ENCODE measurements around the gene CEP350. TPM values are rescaled to one million over a fixed set of nuclear protein-coding genes. Genes with fewer than 3 reads are reported as not detected.

The CEP350 gene
- total RNA-seq, 3 donors from 2014 or later = 79.0 to 124 (median 95.0) TPM

GRCh38 chr1:179968994-179969919 lies 14.6 kb downstream of the CEP350 start:
- peak overlapping the region in 1 of 3 donors; percentile 24 for H3K4me3 ChIP-seq
- H3K36me3 ChIP-seq = no peaks in the 10 kb centered on the region
- peak overlapping the region; percentile 65 to 85 for H3K27ac ChIP-seq
- H3K27me3 ChIP-seq = no peaks in the 10 kb centered on the region
- TF ChIP-seq POLR2A (IDR thresholded peaks at IDR 0.05) (no peak), POLR2AphosphoS5 (IDR thresholded peaks at IDR 0.05) (no peak), CTCF (IDR thresholded peaks at IDR 0.05) (no peak)
- intact Hi-C loops (cut with DNase I; ENCODE audit: low total_unique reads) = no loop called here
- DNase-seq (ENCODE audit: low spot score in 2 of 2) = no peak
- H3K9me3 ChIP-seq = no peaks in the 10 kb centered on the region
- peaks cover 0 to 5% of the 10 kb centered on the region in 2 donors for H3K4me1 ChIP-seq

GRCh38 chr1:179969962-179970361 lies 15.4 kb downstream of the CEP350 start:
- DNase-seq (ENCODE audit: low spot score in 2 of 2) = no peak
- H3K4me1 ChIP-seq = peaks cover 0 to 5% of the 10 kb centered on the region in 2 donors
- TF ChIP-seq CTCF (IDR thresholded peaks at IDR 0.05) = no peak
- TF ChIP-seq POLR2A (IDR thresholded peaks at IDR 0.05) = no peak
- no peak for TF ChIP-seq POLR2AphosphoS5 (IDR thresholded peaks at IDR 0.05)
- intact Hi-C loops (cut with DNase I; ENCODE audit: low total_unique reads) = no loop called here
- H3K27me3 ChIP-seq = no peaks in the 10 kb centered on the region
- H3K4me3 ChIP-seq = no peak overlapping the region
- no peaks in the 10 kb centered on the region for H3K9me3 ChIP-seq
- H3K36me3 ChIP-seq = no peaks in the 10 kb centered on the region
- H3K27ac ChIP-seq = peak overlapping the region; percentile 65 to 85

- H3K9me3 ChIP-seq = no peaks in the 10 kb centered on the region
- H3K27me3 ChIP-seq = no peaks in the 10 kb centered on the region
- intact Hi-C loops (cut with DNase I; ENCODE audit: low total_unique reads) = no loop called here
- H3K36me3 ChIP-seq = no peaks in the 10 kb centered on the region
- no peak for TF ChIP-seq CTCF (IDR thresholded peaks at IDR 0.05)
- no peak for TF ChIP-seq POLR2A (IDR thresholded peaks at IDR 0.05)
- TF ChIP-seq POLR2AphosphoS5 (IDR thresholded peaks at IDR 0.05) = no peak
- no peak for DNase-seq (ENCODE audit: low spot score in 2 of 2)
- H3K27ac ChIP-seq = no peak overlapping the region
- H3K4me1 ChIP-seq = peaks cover 0 to 5% of the 10 kb centered on the region in 2 donors
- no peak overlapping the region for H3K4me3 ChIP-seq
Observed at GRCh38 chr1:179971563-179972496, 17.2 kb downstream of the CEP350 start.

- no peaks in the 10 kb centered on the region for H3K27me3 ChIP-seq
- no peaks in the 10 kb centered on the region for H3K9me3 ChIP-seq
Observed at GRCh38 chr1:179973198-179974110, 18.8 kb downstream of the CEP350 start.

More at GRCh38 chr1:179973198-179974110, 18.8 kb downstream of the CEP350 start:
- Histone ChIP-seq H3K36me3 (no peaks in the 10 kb centered on the region), H3K4me1 (peaks cover 0 to 5% of the 10 kb centered on the region in 2 donors), H3K27ac (no peak overlapping the region), H3K4me3 (no peak overlapping the region)
- no peak for DNase-seq (ENCODE audit: low spot score in 2 of 2)
- no peak for TF ChIP-seq POLR2A (IDR thresholded peaks at IDR 0.05)
- no peak for TF ChIP-seq POLR2AphosphoS5 (IDR thresholded peaks at IDR 0.05)
- intact Hi-C loops (cut with DNase I; ENCODE audit: low total_unique reads) = no loop called here

All from breast epithelium (tissue), 4 donors.